Retinal pigment epithelial cell (primary cell): ENCODE data around the gene MAML3.

Source experiments
- DNase-seq: peaks from one replicate; pipeline ENCODE4 v3.0.0-alpha.2; 2010; ENCODE audit warnings: low read depth
- H3K4me3 ChIP-seq: 2 replicates; pipeline ENCODE4 v1.5.1; 2011; ENCODE audit warnings: mild to moderate bottlenecking, low read length, control low read depth, moderate library complexity
- CTCF ChIP-seq: conservative IDR thresholded peaks from 2 replicates; pipeline ENCODE4 v1.5.1; 2011; ENCODE audit warnings: low read depth, low read length, control low read depth, inconsistent platforms

The MAML3 gene

GRCh38 chr4:140103676-140104075 lies 50.3 kb downstream of the MAML3 start:
- no peak overlapping the region for H3K4me3 ChIP-seq
- TF ChIP-seq CTCF: no peak
- DNase-seq: no peak

GRCh38 chr4:140102421-140102820 lies 51.6 kb downstream of the MAML3 start:
- no peak for TF ChIP-seq CTCF
- H3K4me3 ChIP-seq: no peak overlapping the region
- DNase-seq: no peak

- no peak overlapping the region for H3K4me3 ChIP-seq
- no peak for TF ChIP-seq CTCF
- DNase-seq: no peak
Observed at GRCh38 chr4:140100771-140101170, 53.2 kb downstream of the MAML3 start.

- DNase-seq: no peak
- H3K4me3 ChIP-seq: no peak overlapping the region
- TF ChIP-seq CTCF: no peak
Observed at GRCh38 chr4:140099983-140100382, 54.0 kb downstream of the MAML3 start.

- no peak overlapping the region for H3K4me3 ChIP-seq
- TF ChIP-seq CTCF: no peak
- DNase-seq: no peak
Observed at GRCh38 chr4:140098455-140099160, 55.4 kb downstream of the MAML3 start.

- DNase-seq: no peak
- H3K4me3 ChIP-seq: no peak overlapping the region
- no peak for TF ChIP-seq CTCF
Observed at GRCh38 chr4:140097572-140097971, 56.4 kb downstream of the MAML3 start.

GRCh38 chr4:140096921-140097320 lies 57.1 kb downstream of the MAML3 start:
- H3K4me3 ChIP-seq: no peak overlapping the region
- DNase-seq: no peak
- TF ChIP-seq CTCF: no peak
